K562 (cell line): ENCODE measurements around the gene TMEM202. TPM values are rescaled to one million over a fixed set of nuclear protein-coding genes. Genes with fewer than 3 reads are reported as not detected.

Source experiments
- ATAC-seq: fragments of 200-7000 bp; cut with Tn5 transposase; 3 replicates; pipeline ENCODE4 v1.9.1; 2020; ENCODE audit warnings: moderate library complexity
- BruUV-seq: library from RNA; stranded (reverse); fragments of 400-500 nt; replicated peaks from 2 replicates; lab custom pipeline; 2021; lab: Mats Ljungman, UMichigan
- CTCF ChIA-PET: fragments of 300-600 bp; formaldehyde crosslinking; extraction: SDS; loops from one replicate; lab custom pipeline; 2021; ENCODE audit warnings: low intra/inter-chr PET ratio; lab: Yijun Ruan, JAX
- POLR2A ChIA-PET: fragments of 300-600, 350-650 bp; sonication (Branson Sonifier 250); formaldehyde crosslinking; extraction: SDS; loops from one replicate; lab custom pipeline; 2021; ENCODE audit warnings: antibody characterized with exemption, inconsistent platforms; lab: Yijun Ruan, JAX
- DNase-seq, 4 experiments: peaks; one replicate each; pipeline versions ENCODE4 v3.0.0 to v3.0.0-alpha.2; 2011 to 2018; ENCODE audit warnings: low spot score in 3 of 4, mixed read lengths in 3 of 4; ENCODE audit errors: extremely low read depth in 1 of 4
- FAIRE-seq: peaks from 2 replicates; lab custom pipeline; 2011; peaks lifted over from hg19 to GRCh38; lab: Jason Lieb, UNC
- H2AFZ ChIP-seq: 2 replicates; pipeline ENCODE4 v1.6.0; 2011; ENCODE audit warnings: low read depth, low read length, control low read depth, inconsistent platforms
- H3K27ac ChIP-seq: fragments of 200-600 bp; 3 replicates; pipeline ENCODE4 v1.8.0; 2011; ENCODE audit warnings: low read depth, mild to moderate bottlenecking, control low read depth, inconsistent platforms, low read length, moderate library complexity, mixed read lengths; ENCODE audit errors: extremely low read depth
- H3K27me3 ChIP-seq, 2 experiments: fragments of 300-600 bp in 1 of 2; 2 replicates in 1 of 2; 3 replicates in 1 of 2; pipeline versions ENCODE4 v1.6.0 to v1.8.0; 2011; ENCODE audit warnings: inconsistent platforms in 2 of 2, low read length in 2 of 2, mild to moderate bottlenecking in 1 of 2, mixed read lengths in 1 of 2, moderate library complexity in 1 of 2; ENCODE audit not compliant: control insufficient read depth in 2 of 2, insufficient read depth in 2 of 2
- H3K36me3 ChIP-seq: fragments of 300-600 bp; 3 replicates; pipeline ENCODE4 v1.8.0; 2011; ENCODE audit warnings: mild to moderate bottlenecking, low read length, inconsistent platforms; ENCODE audit not compliant: control insufficient read depth, insufficient read depth
- H3K4me1 ChIP-seq, 2 experiments: fragments of 200-600 bp in 1 of 2; replicated peaks in 1 of 2; 2 replicates in 1 of 2; 3 replicates in 1 of 2; pipeline versions ENCODE4 v1.5.1 to v1.8.0; 2011; ENCODE audit warnings: inconsistent platforms in 2 of 2, low read length in 2 of 2, mild to moderate bottlenecking in 1 of 2, mixed read lengths in 1 of 2, moderate library complexity in 1 of 2; ENCODE audit not compliant: control insufficient read depth in 2 of 2, insufficient read depth in 2 of 2
- H3K4me2 ChIP-seq: 2 replicates; pipeline ENCODE4 v1.6.1; 2011; ENCODE audit warnings: low read length, control low read depth, inconsistent platforms, mixed read lengths; ENCODE audit not compliant: insufficient read depth
- H3K4me3 ChIP-seq: fragments of 200-600 bp; sonication (generic), shearing (Covaris generic); 2 replicates; pipeline ENCODE4 v1.5.1; 2016; ENCODE audit warnings: control low read depth, inconsistent platforms
- H3K79me2 ChIP-seq: fragments of 200-600 bp; 3 replicates; pipeline ENCODE4 v1.8.0; 2011; ENCODE audit warnings: low read length, inconsistent platforms; ENCODE audit not compliant: control insufficient read depth, insufficient read depth
- H3K9ac ChIP-seq, 2 experiments: 2 replicates each; pipeline versions ENCODE4 v1.6.0 to v1.6.1; 2011; ENCODE audit warnings: low read depth in 2 of 2, low read length in 2 of 2, control low read depth in 1 of 2, inconsistent platforms in 1 of 2, mild to moderate bottlenecking in 1 of 2, mixed read lengths in 1 of 2; ENCODE audit not compliant: insufficient read depth in 1 of 2
- H3K9me1 ChIP-seq: one replicate; pipeline ENCODE4 v1.6.0; 2011; ENCODE audit warnings: inconsistent platforms, mild to moderate bottlenecking, low read length, moderate library complexity; ENCODE audit not compliant: control insufficient read depth, insufficient read depth
- H3K9me3 ChIP-seq: replicated peaks from 2 replicates; pipeline ENCODE4 v1.5.1; 2011; ENCODE audit warnings: low read depth, low read length, inconsistent platforms; ENCODE audit not compliant: control insufficient read depth, insufficient read depth
- H4K20me1 ChIP-seq: replicated peaks from 2 replicates; pipeline ENCODE4 v1.6.1; 2011; ENCODE audit warnings: low read length, inconsistent platforms, mixed read lengths; ENCODE audit not compliant: control insufficient read depth, insufficient read depth
- ATF7 ChIP-seq: fragments of 450-650 bp; IDR thresholded peaks from 2 replicates; pipeline ENCODE4 v1.7.1; 2014; ENCODE audit warnings: mild to moderate bottlenecking, moderate library complexity
- CBX1 ChIP-seq: sonication (generic); IDR thresholded peaks from 2 replicates; pipeline ENCODE4 v1.6.1; 2016; ENCODE audit warnings: antibody characterized with exemption, low read depth, mild to moderate bottlenecking
- CREB1 ChIP-seq, 2 experiments: sonication (generic) in 1 of 2; formaldehyde crosslinking in 1 of 2; IDR thresholded peaks; 2 replicates each; pipeline versions ENCODE4 v1.6.1 to v1.8.0; 2012 to 2022; ENCODE audit warnings: inconsistent platforms in 1 of 2, mild to moderate bottlenecking in 1 of 2, missing genetic modification reagents in 1 of 2, moderate library complexity in 1 of 2
- E2F8 ChIP-seq: fragments of 450-650 bp; IDR thresholded peaks from 2 replicates; pipeline ENCODE4 v1.7.1; 2018; ENCODE audit warnings: mild to moderate bottlenecking, low read depth; ENCODE audit not compliant: partially characterized antibody
- GATAD2A ChIP-seq: fragments of 450-650 bp; IDR thresholded peaks from 2 replicates; pipeline ENCODE4 v1.6.1; 2017
- TSHZ1 ChIP-seq: fragments of 250-450 bp; sonication (Bioruptor Pico); IDR thresholded peaks from 2 replicates; pipeline ENCODE4 v1.4.0; 2020; ENCODE audit warnings: mild to moderate bottlenecking, moderate library complexity
- USF2 ChIP-seq: sonication (generic); formaldehyde crosslinking; IDR thresholded peaks from 2 replicates; pipeline ENCODE4 v1.5.0; 2020; ENCODE audit warnings: missing genetic modification reagents
- ZNF431 ChIP-seq: sonication (generic); formaldehyde crosslinking; IDR thresholded peaks from 2 replicates; pipeline ENCODE4 v1.8.0; 2022; ENCODE audit warnings: mild to moderate bottlenecking, missing genetic modification reagents
- ZNF785 ChIP-seq: fragments of 250-450 bp; sonication (Bioruptor Pico); IDR thresholded peaks from 2 replicates; pipeline ENCODE4 v1.4.0; 2020; ENCODE audit warnings: mild to moderate bottlenecking
- WGBS: fragments of 100-300 bp; shearing (Covaris generic); methylation state at CpG from one replicate; pipeline ENCODE4 v1.1.6; 2016; ENCODE audit warnings: low coverage, mixed read lengths; ENCODE audit not compliant: insufficient coverage; ENCODE audit errors: missing lambda C conversion rate; 5-methylcytosine and 5-hydroxymethylcytosine counted together
- in situ Hi-C: fragments of 300-500 bp; cut with MboI; formaldehyde crosslinking; loops from 4 replicates; pipeline ENCODE4 v1.15.0; 2018; ENCODE audit warnings: inconsistent platforms, mixed read lengths
- intact Hi-C: fragments of 100-400 bp; cut with micrococcal nuclease; formaldehyde crosslinking; loops from 2 replicates; pipeline ENCODE4 v1.14.2; 2022
- polyA plus RNA-seq, 8 experiments: library from polyadenylated mRNA; depleted of rRNA in 4 of 8; stranded (reverse) in 5 of 8; unstranded in 3 of 8; fragments of >200 nt; fragmentation: Nextera tagmentation in 2 of 8; fragmentation: Illumina TruSeq in 1 of 8; extraction: Ambion mirVana in 2 of 8; extraction: Trizol in 1 of 8; gene quantifications; 2 replicates each; pipeline versions ENCODE4 v1.2.1 to v1.2.3, GENCODE V29; 2011 to 2014; ENCODE audit warnings: inconsistent platforms in 1 of 8, missing spikeins in 1 of 8
- total RNA-seq, 7 experiments: library from RNA; depleted of rRNA in 6 of 7; stranded (reverse); fragments of >200 nt in 6 of 7; fragmentation: Illumina TruSeq in 2 of 7; extraction: Trizol in 2 of 7; gene quantifications; 2 replicates each; pipeline versions ENCODE4 v1.2.1 to v1.2.3, GENCODE V29; 2011 to 2021; ENCODE audit warnings: low replicate concordance in 1 of 7

The TMEM202 gene
- total and polyA plus RNA-seq, 9 of the 15 experiments (the other 6 are each of a cell fraction or from before 2014, with no cell fraction given): not detected

- TF ChIP-seq USF2 (CRISPR knock-in tag) (peak; percentile 99), ZNF431 (CRISPR knock-in tag) (peak; percentile 73), ZNF785 (CRISPR knock-in tag) (no peak), GATAD2A (no peak; the same call in 1 of the 2 replicates), ATF7 (peak; percentile 76)
Observed at GRCh38 chr15:72375846-72376581, 22.1 kb upstream of the TMEM202 start, which contains the start of gene HEXA (continued).

GRCh38 chr15:72377331-72377730, 20.8 kb upstream of the TMEM202 start:
- no peak overlapping the region for H3K4me3 ChIP-seq
- FAIRE-seq: no peak
- 33% methylated on average over 1 of the region's 1 CpG for WGBS
- no TSS peak for BruUV-seq
- H3K9me1 ChIP-seq: no peaks in the 10 kb centered on the region
- H3K9ac ChIP-seq: no peak overlapping the region
- no peaks in the 10 kb centered on the region for H4K20me1 ChIP-seq
- ChIA-PET CTCF (no interaction called here), POLR2A (no interaction called here)
- peaks cover 0 to 11% of the 10 kb centered on the region in 2 experiments; a peak in 3 of 5 replicates for H3K27me3 ChIP-seq
- H3K4me1 ChIP-seq: peaks cover 8 to 15% of the 10 kb centered on the region in 2 experiments; a peak in 3 of 5 replicates
- H2AFZ ChIP-seq: no peak overlapping the region
- DNase-seq: no peak
- in situ Hi-C loops (no loop called here), intact Hi-C loops (no loop called here)
- ATAC-seq: no peak
- H3K27ac ChIP-seq: no peak overlapping the region
- H3K79me2 ChIP-seq: peaks cover 28% of the 10 kb centered on the region
- H3K4me2 ChIP-seq: no peak overlapping the region
- H3K36me3 ChIP-seq: peaks cover 8% of the 10 kb centered on the region; the same call in 2 of the 3 replicates
- no peaks in the 10 kb centered on the region for H3K9me3 ChIP-seq
- no peak for TF ChIP-seq CREB1 (IDR thresholded peaks at IDR 0.05)
- no peak for TF ChIP-seq CREB1 (CRISPR knock-in tag; IDR thresholded peaks at IDR 0.05)
- no peak for TF ChIP-seq TSHZ1 (CRISPR knock-in tag)
- TF ChIP-seq CBX1: no peak
- no peak for TF ChIP-seq E2F8
